Measurements from ENCODE around the gene ABHD14A.

ABHD14A gene

GRCh38 chr3:51954713-51955112, 20.2 kb upstream of the ABHD14A start:
- TF ChIP-seq ZFP3 (CRISPR knock-in tag; IDR thresholded peaks at IDR 0.05) (no peak), PPARA (CRISPR knock-in tag; IDR thresholded peaks at IDR 0.05; ENCODE audit: borderline replicate concordance) (no peak), ARNTL (CRISPR knock-in tag; IDR thresholded peaks at IDR 0.05; ENCODE audit: borderline replicate concordance, low read depth) (no peak), CREB5 (CRISPR knock-in tag; IDR thresholded peaks at IDR 0.05; ENCODE audit: low read depth) (no peak), SNAI2 (CRISPR knock-in tag; IDR thresholded peaks at IDR 0.05) (no peak), CSRNP3 (CRISPR knock-in tag; IDR thresholded peaks at IDR 0.05) (no peak), ZNF70 (CRISPR knock-in tag; IDR thresholded peaks at IDR 0.05) (no peak), ZC3H10 (CRISPR knock-in tag; IDR thresholded peaks at IDR 0.05) (no peak), RARB (CRISPR knock-in tag; IDR thresholded peaks at IDR 0.05) (no peak), TOX (CRISPR knock-in tag; IDR thresholded peaks at IDR 0.05; ENCODE audit: borderline replicate concordance) (no peak)
- no peak for ATAC-seq

GRCh38 chr3:51955175-51955892, 19.5 kb upstream of the ABHD14A start, which contains the start of gene GPR62:
Gene GPR62 (plus strand): TSS chr3:51955381. CDS start chr3:51955653, 272 bp downstream.
- peak; percentile 3; the same call in 2 of the 3 replicates for ATAC-seq
- TF ChIP-seq GLIS3 (CRISPR knock-in tag; IDR thresholded peaks at IDR 0.05) (no peak), ZC3H10 (CRISPR knock-in tag; IDR thresholded peaks at IDR 0.05) (no peak), CSRNP3 (CRISPR knock-in tag; IDR thresholded peaks at IDR 0.05) (no peak), CREB5 (CRISPR knock-in tag; IDR thresholded peaks at IDR 0.05; ENCODE audit: low read depth) (no peak), ZNF8 (CRISPR knock-in tag; IDR thresholded peaks at IDR 0.05) (no peak), OSR1 (CRISPR knock-in tag; IDR thresholded peaks at IDR 0.05) (no peak), POU6F1 (CRISPR knock-in tag; IDR thresholded peaks at IDR 0.05; ENCODE audit: borderline replicate concordance, low read depth) (no peak), SNAI2 (CRISPR knock-in tag; IDR thresholded peaks at IDR 0.05) (no peak), TSHZ2 (CRISPR knock-in tag; IDR thresholded peaks at IDR 0.05) (no peak), CSDC2 (CRISPR knock-in tag; IDR thresholded peaks at IDR 0.05) (no peak), PATZ1 (CRISPR knock-in tag; IDR thresholded peaks at IDR 0.05; ENCODE audit: borderline replicate concordance) (no peak), PPARA (CRISPR knock-in tag; IDR thresholded peaks at IDR 0.05; ENCODE audit: borderline replicate concordance) (no peak), ESRRG (CRISPR knock-in tag; IDR thresholded peaks at IDR 0.05) (no peak), ZNF565 (CRISPR knock-in tag; conservative IDR thresholded peaks at IDR 0.05; ENCODE audit: low read depth) (no peak), RARB (CRISPR knock-in tag; IDR thresholded peaks at IDR 0.05) (no peak), ISL1 (CRISPR knock-in tag; IDR thresholded peaks at IDR 0.05) (no peak), TOX (CRISPR knock-in tag; IDR thresholded peaks at IDR 0.05; ENCODE audit: borderline replicate concordance) (no peak), ZFP30 (CRISPR knock-in tag; IDR thresholded peaks at IDR 0.05) (no peak), ZNF70 (CRISPR knock-in tag; IDR thresholded peaks at IDR 0.05) (no peak)

All from SK-N-SH treated with all-trans-retinoic acid at 6 μM for 48 hours (cell line).